Hepatocyte (in vitro differentiated cells): ENCODE data around the gene USH2A. TPM values are rescaled to one million over a fixed set of nuclear protein-coding genes. Genes with fewer than 3 reads are reported as not detected.

Experiments used
- DNase-seq: peaks from one replicate; pipeline ENCODE4 v3.0.0-alpha.2; 2016; ENCODE audit warnings: low spot score
- H2AFZ ChIP-seq: fragments of 200-600 bp; sonication (generic); 2 replicates; pipeline ENCODE4 v1.6.0; 2016; ENCODE audit warnings: antibody characterized with exemption, mild to moderate bottlenecking
- H3K27ac ChIP-seq: fragments of 200-600 bp; sonication (generic); 2 replicates; pipeline ENCODE4 v1.5.1; 2016; ENCODE audit warnings: mild to moderate bottlenecking
- H3K27me3 ChIP-seq: fragments of 200-600 bp; sonication (generic); 2 replicates; pipeline ENCODE4 v1.6.1; 2016
- H3K36me3 ChIP-seq: fragments of 200-600 bp; sonication (generic); replicated peaks from 2 replicates; pipeline ENCODE4 v1.5.1; 2016; ENCODE audit warnings: low read depth; ENCODE audit not compliant: insufficient read depth
- H3K4me1 ChIP-seq: fragments of 200-600 bp; sonication (generic); 2 replicates; pipeline ENCODE4 v1.5.1; 2016; ENCODE audit warnings: mild to moderate bottlenecking, moderate library complexity; ENCODE audit not compliant: insufficient read depth
- H3K4me2 ChIP-seq: fragments of 200-600 bp; sonication (generic); 2 replicates; pipeline ENCODE4 v1.6.0; 2016
- H3K4me3 ChIP-seq: fragments of 200-600 bp; sonication (generic); 2 replicates; pipeline ENCODE4 v1.5.1; 2016; ENCODE audit warnings: mild to moderate bottlenecking
- H3K79me2 ChIP-seq: fragments of 200-600 bp; sonication (generic); 2 replicates; pipeline ENCODE4 v1.6.0; 2017; ENCODE audit warnings: mild to moderate bottlenecking
- H3K9me2 ChIP-seq: fragments of 200-600 bp; sonication (generic); replicated peaks from 2 replicates; pipeline ENCODE4 v1.6.0; 2017; ENCODE audit warnings: mild to moderate bottlenecking; ENCODE audit not compliant: insufficient read depth
- H3K9me3 ChIP-seq: fragments of 200-600 bp; sonication (generic); 2 replicates; pipeline ENCODE4 v1.5.1; 2016; ENCODE audit warnings: low read depth, mild to moderate bottlenecking
- H4K20me1 ChIP-seq: fragments of 200-600 bp; sonication (generic); 2 replicates; pipeline ENCODE4 v1.6.0; 2016; ENCODE audit warnings: mild to moderate bottlenecking; ENCODE audit not compliant: insufficient read depth, poor library complexity, severe bottlenecking
- EZH2 ChIP-seq: fragments of 200-600 bp; sonication (generic); IDR thresholded peaks from 2 replicates; pipeline ENCODE4 v1.6.1; 2016; ENCODE audit warnings: antibody characterized with exemption, mild to moderate bottlenecking, borderline replicate concordance
- EZH2phosphoT487 ChIP-seq: fragments of 200-600 bp; sonication (generic); IDR thresholded peaks from one replicate; pipeline ENCODE4 v1.6.1; 2018; ENCODE audit warnings: antibody characterized with exemption, mild to moderate bottlenecking, low read depth, moderate library complexity; ENCODE audit not compliant: unreplicated experiment, severe bottlenecking
- WGBS: methylation state at CpG from one replicate; pipeline ENCODE4 v1.1.6; 2016; ENCODE audit warnings: low lambda C conversion rate; ENCODE audit errors: missing lambda C conversion rate; 5-methylcytosine and 5-hydroxymethylcytosine counted together
- polyA plus RNA-seq: library from polyadenylated mRNA; unstranded; fragments of >200 nt; fragmentation: Nextera tagmentation; extraction: Ambion mirVana; gene quantifications from 2 replicates; pipeline ENCODE4 v1.2.1, GENCODE V29; 2016
- total RNA-seq: library from RNA; depleted of rRNA; stranded (reverse); fragments of >200 nt; gene quantifications from 2 replicates; pipeline ENCODE4 v1.2.3, GENCODE V29; 2014
- TF ChIP-seq, protein P1 (sequence below): fragments of 200-600 bp; sonication (generic); IDR thresholded peaks from 2 replicates; pipeline ENCODE4 v1.5.1; 2016; ENCODE audit warnings: antibody characterized with exemption, mild to moderate bottlenecking; ENCODE audit not compliant: poor library complexity

Gene USH2A
- total and polyA plus RNA-seq, 2 experiments from 2014 or later: 0.07 TPM; not detected in 1

DNA sequence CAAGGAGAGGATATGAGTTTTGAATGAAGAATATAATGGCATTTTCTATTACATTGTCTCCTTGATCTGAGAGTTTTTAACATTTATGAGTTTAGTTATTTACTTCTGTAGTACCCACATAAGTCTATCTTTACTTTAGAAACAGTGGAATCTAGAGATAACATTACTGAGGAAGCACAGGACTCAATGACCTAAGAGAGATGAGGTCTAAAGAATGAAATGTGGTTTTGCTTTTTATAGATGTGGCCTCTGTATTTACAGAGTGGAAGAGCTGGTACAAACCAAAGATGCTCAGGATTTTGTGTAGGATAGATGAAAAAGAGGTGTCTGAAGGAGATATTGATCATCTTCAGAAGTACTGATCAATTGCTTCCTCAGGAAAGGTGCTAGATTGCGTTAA, 678.8 kb downstream of the USH2A start:
- Histone ChIP-seq H3K4me3 (no peak overlapping the region), H3K4me2 (no peak overlapping the region), H2AFZ (no peak overlapping the region), H3K36me3 (no peaks in the 10 kb centered on the region), H3K9me3 (no peaks in the 10 kb centered on the region), H4K20me1 (no peaks in the 10 kb centered on the region), H3K27ac (no peak overlapping the region), H3K27me3 (no peaks in the 10 kb centered on the region), H3K79me2 (no peaks in the 10 kb centered on the region), H3K9me2 (no peaks in the 10 kb centered on the region), H3K4me1 (no peaks in the 10 kb centered on the region)
- TF ChIP-seq EZH2phosphoT487: no peak
- TF ChIP-seq, protein P1, sequence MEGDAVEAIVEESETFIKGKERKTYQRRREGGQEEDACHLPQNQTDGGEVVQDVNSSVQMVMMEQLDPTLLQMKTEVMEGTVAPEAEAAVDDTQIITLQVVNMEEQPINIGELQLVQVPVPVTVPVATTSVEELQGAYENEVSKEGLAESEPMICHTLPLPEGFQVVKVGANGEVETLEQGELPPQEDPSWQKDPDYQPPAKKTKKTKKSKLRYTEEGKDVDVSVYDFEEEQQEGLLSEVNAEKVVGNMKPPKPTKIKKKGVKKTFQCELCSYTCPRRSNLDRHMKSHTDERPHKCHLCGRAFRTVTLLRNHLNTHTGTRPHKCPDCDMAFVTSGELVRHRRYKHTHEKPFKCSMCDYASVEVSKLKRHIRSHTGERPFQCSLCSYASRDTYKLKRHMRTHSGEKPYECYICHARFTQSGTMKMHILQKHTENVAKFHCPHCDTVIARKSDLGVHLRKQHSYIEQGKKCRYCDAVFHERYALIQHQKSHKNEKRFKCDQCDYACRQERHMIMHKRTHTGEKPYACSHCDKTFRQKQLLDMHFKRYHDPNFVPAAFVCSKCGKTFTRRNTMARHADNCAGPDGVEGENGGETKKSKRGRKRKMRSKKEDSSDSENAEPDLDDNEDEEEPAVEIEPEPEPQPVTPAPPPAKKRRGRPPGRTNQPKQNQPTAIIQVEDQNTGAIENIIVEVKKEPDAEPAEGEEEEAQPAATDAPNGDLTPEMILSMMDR: no peak
- TF ChIP-seq EZH2: no peak
- WGBS: 100% methylated on average over 1 of the region's 1 CpG
- DNase-seq: no peak

DNA sequence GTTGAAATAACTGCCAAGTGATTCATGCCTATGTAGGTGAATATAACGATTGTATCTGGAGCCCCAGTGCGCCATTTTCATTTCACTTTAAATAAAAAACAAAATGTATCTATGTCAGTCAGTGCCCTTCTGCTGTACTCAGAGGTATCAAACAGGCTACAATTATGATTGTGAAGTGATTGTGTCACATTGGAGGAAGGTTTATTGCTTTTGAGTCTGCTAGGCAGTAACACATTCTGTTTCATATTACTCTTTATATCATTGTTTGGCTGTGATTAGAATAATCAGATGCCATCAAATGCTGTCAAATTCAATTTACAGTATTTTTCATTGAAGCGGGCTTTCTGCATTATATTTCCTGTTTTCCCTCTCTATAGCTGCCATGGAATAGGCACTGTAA, 684.2 kb downstream of the USH2A start:
- no peak for DNase-seq
- no peak for TF ChIP-seq EZH2phosphoT487
- no peak overlapping the region for H3K27ac ChIP-seq
- no peak overlapping the region for H3K4me3 ChIP-seq
- no peak overlapping the region for H2AFZ ChIP-seq
- no peaks in the 10 kb centered on the region for H3K79me2 ChIP-seq
- H3K4me1 ChIP-seq: no peaks in the 10 kb centered on the region
- WGBS: 93% methylated on average over 3 of the region's 3 CpGs
- no peak overlapping the region for H3K4me2 ChIP-seq
- H3K9me2 ChIP-seq: no peaks in the 10 kb centered on the region
- H3K36me3 ChIP-seq: no peaks in the 10 kb centered on the region
- no peaks in the 10 kb centered on the region for H4K20me1 ChIP-seq
- no peaks in the 10 kb centered on the region for H3K9me3 ChIP-seq
- H3K27me3 ChIP-seq: no peaks in the 10 kb centered on the region

DNA sequence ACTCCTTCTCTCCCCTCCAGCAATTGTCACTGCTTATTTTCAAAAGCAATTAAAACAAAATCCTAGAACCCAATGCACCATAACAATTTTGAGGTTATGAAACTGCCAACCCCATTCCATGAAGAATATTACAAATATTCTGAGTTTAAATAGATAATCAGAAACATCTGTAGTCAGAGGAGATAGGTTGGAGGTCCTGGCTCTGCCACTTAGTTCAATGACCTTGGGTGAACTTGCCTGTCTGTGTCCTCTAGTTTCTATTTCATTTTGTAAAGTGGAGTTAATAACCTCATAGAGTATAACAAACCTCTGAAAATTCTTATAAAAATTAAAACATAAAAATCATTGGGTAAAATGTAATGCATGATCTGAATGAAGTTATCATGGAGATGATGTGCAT, 691.5 kb downstream of the USH2A start:
- H3K4me3 ChIP-seq: no peak overlapping the region
- no peaks in the 10 kb centered on the region for H3K9me3 ChIP-seq
- no peak overlapping the region for H3K27ac ChIP-seq
- no peaks in the 10 kb centered on the region for H4K20me1 ChIP-seq
- H3K9me2 ChIP-seq: no peaks in the 10 kb centered on the region
- H3K36me3 ChIP-seq: no peaks in the 10 kb centered on the region
- no peak overlapping the region for H3K4me2 ChIP-seq
- no peak overlapping the region for H2AFZ ChIP-seq
- no peaks in the 10 kb centered on the region for H3K4me1 ChIP-seq
- TF ChIP-seq, protein P1: no peak
- TF ChIP-seq EZH2 (no peak), EZH2phosphoT487 (no peak)
- H3K27me3 ChIP-seq: no peaks in the 10 kb centered on the region
- no peaks in the 10 kb centered on the region for H3K79me2 ChIP-seq
- no peak for DNase-seq

DNA sequence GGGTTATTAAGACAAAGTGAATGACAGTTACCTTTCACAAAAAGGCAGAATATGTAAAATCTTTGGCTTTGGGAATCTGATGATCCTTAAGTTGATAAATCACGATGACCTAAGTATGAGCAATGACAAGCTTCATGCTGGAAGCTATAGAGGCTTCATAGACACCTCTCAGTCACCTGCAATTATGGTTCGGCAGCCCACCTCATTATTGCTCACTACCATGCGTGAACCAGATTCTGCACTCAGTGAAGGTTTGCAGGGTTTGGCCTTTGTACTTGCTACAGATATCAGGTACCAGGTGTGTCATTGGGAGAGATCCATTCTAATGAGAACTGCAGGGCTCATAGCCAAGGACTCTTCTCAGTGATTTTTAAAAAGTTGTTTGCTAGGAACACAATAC, 692.6 kb downstream of the USH2A start:
- Histone ChIP-seq H3K27me3 (no peaks in the 10 kb centered on the region), H3K79me2 (no peaks in the 10 kb centered on the region), H3K27ac (no peak overlapping the region), H4K20me1 (no peaks in the 10 kb centered on the region), H2AFZ (no peak overlapping the region), H3K36me3 (no peaks in the 10 kb centered on the region), H3K9me2 (no peaks in the 10 kb centered on the region), H3K9me3 (no peaks in the 10 kb centered on the region), H3K4me1 (no peaks in the 10 kb centered on the region), H3K4me2 (no peak overlapping the region), H3K4me3 (no peak overlapping the region)
- 97% methylated on average over 3 of the region's 3 CpGs for WGBS
- TF ChIP-seq, protein P1: no peak
- TF ChIP-seq EZH2 (no peak), EZH2phosphoT487 (no peak)
- DNase-seq: no peak
